ENCODE results near the gene MANEAL.

GRCh38 chr1:37792943-37793686 is 532 bp upstream of the MANEAL start:
- TF ChIP-seq ZBTB8A (CRISPR knock-in tag; IDR thresholded peaks at IDR 0.05; ENCODE audit: borderline replicate concordance, low read depth) (no peak), ZNF550 (CRISPR knock-in tag; IDR thresholded peaks at IDR 0.05; ENCODE audit: borderline replicate concordance) (no peak), POLR2A (IDR thresholded peaks at IDR 0.05; ENCODE audit: insufficient read depth in 1 of 2, low read depth in 2 of 2, low read length in 2 of 2) (no peak), NFIC (IDR thresholded peaks at IDR 0.05; ENCODE audit: low read length) (no peak), CREB1 (IDR thresholded peaks at IDR 0.05) (no peak), CREB1 (CRISPR knock-in tag; IDR thresholded peaks at IDR 0.05) (no peak), MBD4 (IDR thresholded peaks at IDR 0.05; ENCODE audit: borderline replicate concordance, low read length) (no peak), ZNF274 (CRISPR knock-in tag; IDR thresholded peaks at IDR 0.05) (0 out of 2 replicates have a peak, but pooled peaks have one; percentile 5), ZNF776 (CRISPR knock-in tag; IDR thresholded peaks at IDR 0.05) (no peak), JUND (CRISPR knock-in tag; IDR thresholded peaks at IDR 0.05) (no peak), POLR2AphosphoS5 (IDR thresholded peaks at IDR 0.05; ENCODE audit: low read depth, low read length) (no peak), CTCF (CRISPR knock-in tag; IDR thresholded peaks at IDR 0.05) (no peak), EP300 (IDR thresholded peaks at IDR 0.05; ENCODE audit: low read depth in 2 of 2, low read length in 2 of 2) (no peak), EP300 (CRISPR knock-in tag; IDR thresholded peaks at IDR 0.05; ENCODE audit: borderline replicate concordance) (no peak)

Measured in HepG2 (cell line).